NB4 (cell line): ENCODE results near the gene HOXC12.

ENCODE experiments used
- DNase-seq: peaks from one replicate; pipeline ENCODE4 v3.0.0; 2010; ENCODE audit warnings: low read depth
- H3K4me3 ChIP-seq: one replicate; pipeline ENCODE4 v1.5.1; 2011; ENCODE audit warnings: mild to moderate bottlenecking, low read depth, low read length, moderate library complexity
- MYC ChIP-seq: IDR thresholded peaks from 2 replicates; pipeline ENCODE4 v1.6.1; 2011; ENCODE audit warnings: low read depth, low read length
- POLR2A ChIP-seq: IDR thresholded peaks from 2 replicates; pipeline ENCODE4 v1.6.1; 2011; ENCODE audit warnings: mild to moderate bottlenecking; ENCODE audit not compliant: insufficient read length; ENCODE audit errors: extremely low read depth
- TF ChIP-seq, protein P1 (sequence below): IDR thresholded peaks from 2 replicates; pipeline ENCODE4 v1.6.1; 2011; ENCODE audit warnings: low read depth, low read length
- TF ChIP-seq, protein P2 (sequence below): IDR thresholded peaks from one replicate; pipeline ENCODE4 v1.5.1; 2012; ENCODE audit warnings: low read depth, low read length

HOXC12 gene

DNA sequence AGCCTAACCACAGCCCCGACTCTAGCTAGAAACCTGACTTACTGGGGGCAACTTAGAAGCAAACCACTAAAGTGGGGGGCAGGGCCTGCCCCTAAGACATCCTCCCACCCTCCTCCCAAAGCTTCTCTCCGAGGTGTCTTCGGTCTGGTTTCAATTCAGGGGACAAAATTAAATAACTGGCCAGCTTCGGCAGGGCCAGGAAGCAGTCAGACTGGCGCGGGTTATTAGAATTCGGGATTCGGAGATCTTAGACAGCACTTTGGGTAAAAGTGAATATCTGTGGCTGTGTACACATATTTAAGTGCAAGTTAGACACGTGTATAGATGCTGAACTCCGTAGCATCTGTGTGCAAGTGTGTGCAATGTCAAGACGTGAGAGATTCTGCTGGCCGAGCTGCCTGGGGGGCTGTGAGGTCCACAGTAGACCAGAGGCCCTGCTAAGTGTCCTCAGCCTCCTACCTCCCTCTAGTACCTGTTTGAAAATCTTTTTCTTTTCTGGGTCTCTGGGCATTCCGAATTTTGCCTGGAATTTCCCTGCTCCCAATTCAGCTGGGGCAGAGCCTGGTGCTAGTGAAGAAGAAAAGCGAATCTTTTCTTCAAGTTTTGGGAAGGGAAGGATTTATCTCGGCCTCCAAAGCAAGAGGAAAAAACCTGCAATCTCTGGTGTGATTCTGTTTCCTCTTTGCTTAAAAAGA is 26.2 kb downstream of the HOXC12 start:
- no peak overlapping the region for H3K4me3 ChIP-seq
- no peak for TF ChIP-seq MYC
- TF ChIP-seq, protein P1, sequence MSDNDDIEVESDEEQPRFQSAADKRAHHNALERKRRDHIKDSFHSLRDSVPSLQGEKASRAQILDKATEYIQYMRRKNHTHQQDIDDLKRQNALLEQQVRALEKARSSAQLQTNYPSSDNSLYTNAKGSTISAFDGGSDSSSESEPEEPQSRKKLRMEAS = no peak
- TF ChIP-seq, protein P2, sequence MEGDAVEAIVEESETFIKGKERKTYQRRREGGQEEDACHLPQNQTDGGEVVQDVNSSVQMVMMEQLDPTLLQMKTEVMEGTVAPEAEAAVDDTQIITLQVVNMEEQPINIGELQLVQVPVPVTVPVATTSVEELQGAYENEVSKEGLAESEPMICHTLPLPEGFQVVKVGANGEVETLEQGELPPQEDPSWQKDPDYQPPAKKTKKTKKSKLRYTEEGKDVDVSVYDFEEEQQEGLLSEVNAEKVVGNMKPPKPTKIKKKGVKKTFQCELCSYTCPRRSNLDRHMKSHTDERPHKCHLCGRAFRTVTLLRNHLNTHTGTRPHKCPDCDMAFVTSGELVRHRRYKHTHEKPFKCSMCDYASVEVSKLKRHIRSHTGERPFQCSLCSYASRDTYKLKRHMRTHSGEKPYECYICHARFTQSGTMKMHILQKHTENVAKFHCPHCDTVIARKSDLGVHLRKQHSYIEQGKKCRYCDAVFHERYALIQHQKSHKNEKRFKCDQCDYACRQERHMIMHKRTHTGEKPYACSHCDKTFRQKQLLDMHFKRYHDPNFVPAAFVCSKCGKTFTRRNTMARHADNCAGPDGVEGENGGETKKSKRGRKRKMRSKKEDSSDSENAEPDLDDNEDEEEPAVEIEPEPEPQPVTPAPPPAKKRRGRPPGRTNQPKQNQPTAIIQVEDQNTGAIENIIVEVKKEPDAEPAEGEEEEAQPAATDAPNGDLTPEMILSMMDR = no peak
- TF ChIP-seq POLR2A = no peak
- no peak for DNase-seq

DNA sequence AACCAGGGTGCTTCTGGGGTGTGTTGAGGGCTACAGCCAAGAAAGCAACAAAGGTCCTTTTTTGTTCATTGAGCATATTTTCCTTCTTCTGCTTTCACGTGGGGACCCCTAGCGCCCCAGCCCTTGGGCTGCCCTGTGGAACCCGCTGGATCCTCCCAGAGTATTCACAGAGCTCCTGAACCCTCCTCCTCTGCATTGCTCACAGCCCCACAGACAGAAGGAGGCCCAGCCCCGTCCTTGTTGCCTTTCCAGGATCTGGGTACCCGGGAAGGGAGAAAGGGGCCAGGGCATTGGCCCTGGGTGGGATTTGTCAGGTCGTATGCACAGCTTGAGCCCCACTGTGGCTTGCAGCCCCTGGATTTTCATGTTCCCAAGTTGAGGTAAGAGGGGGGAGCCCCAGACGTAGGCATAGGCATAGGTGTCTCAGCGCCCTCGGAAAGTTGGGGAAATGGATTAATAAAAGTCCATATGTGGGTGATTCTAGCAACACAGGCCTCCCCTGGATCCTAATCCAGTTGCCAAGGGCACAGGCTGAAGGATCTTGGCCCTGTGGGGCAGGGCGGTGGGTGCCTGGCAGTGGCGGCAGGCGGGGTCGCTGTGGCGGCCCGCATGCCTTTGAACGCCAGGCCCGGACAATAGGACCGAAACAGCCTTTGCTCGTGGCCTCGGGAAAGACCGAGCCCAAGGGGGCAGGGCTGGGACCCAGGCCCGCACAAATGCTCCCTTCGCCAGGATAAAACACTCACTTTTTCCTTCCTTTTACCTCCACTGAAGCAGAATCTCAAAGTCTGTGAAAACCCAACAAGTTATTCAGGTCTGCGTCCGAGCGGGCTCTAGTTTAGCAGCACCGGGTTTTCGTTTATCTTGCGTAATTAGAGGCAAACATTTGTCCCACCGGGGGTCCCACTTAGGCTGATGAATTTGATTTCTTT is 27.2 kb downstream of the HOXC12 start:
- DNase-seq = no peak
- TF ChIP-seq, protein P2 = no peak
- TF ChIP-seq, protein P1 = no peak
- TF ChIP-seq POLR2A (no peak), MYC (no peak)
- no peak overlapping the region for H3K4me3 ChIP-seq

DNA sequence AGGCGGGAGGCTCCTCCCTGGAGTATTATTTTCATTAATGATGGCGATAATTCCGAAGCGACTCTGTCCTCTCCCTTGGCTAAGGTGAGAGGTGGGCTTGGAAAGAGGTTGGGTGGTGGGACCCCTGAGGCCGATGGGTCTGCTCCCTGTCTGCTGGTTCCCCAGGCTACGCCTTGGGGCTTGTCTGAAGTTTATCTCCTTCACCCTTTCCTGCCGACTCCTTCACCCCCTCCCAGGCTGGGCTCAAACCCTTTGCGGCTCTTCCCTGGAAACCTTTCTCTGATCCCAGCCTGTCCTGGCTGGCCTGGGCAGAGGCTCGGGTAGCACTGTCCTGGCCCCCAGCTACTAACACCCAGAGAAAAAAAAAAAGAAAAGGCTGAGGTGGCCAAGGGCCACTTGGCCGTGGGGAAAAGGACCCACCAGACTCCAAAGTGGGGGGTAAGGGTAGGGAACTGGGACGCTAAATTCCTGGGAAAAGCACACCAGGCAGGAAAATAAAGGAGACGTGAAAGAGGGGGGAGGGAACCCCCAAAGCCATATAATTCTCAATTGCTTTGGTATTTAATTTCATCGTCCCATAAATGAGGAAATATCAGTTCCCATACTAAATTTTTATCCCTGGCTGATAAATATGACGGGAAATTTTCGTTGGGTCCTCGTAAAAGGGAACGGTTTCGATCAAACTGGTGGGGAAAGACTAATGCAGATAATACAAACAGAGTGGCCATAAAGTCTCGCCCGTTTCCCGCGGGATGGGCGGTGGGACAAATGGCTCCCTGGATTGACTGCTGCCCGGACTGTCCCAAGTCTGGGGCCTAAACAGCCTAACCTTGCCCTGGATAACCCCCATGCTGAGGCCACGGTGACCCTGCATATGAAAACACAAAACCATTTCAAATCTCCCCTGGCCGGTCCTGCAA is 28.2 kb downstream of the HOXC12 start:
- TF ChIP-seq POLR2A = no peak
- TF ChIP-seq, protein P1 = no peak
- TF ChIP-seq, protein P2 = no peak
- no peak for DNase-seq
- H3K4me3 ChIP-seq = peak overlapping the region; percentile 49

DNA sequence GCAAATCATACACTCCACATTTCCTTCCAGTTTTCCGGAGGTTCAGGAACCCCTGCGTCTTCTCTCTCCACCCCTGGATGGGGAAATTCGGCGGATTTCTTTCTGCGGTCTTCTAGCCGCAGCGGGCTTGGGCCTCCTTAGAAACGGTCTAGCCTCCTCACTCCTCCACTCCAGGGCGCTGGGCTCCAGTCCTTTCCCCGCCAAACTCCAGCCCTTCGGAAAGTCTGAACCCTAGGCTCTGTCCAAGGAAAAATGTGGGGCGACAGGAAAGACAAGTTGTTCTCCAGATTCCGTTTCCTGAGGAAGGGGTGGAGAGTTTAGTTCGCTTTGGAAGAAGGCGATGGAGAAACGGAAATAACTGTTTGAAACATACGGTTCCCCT is 28.9 kb downstream of the HOXC12 start:
- peak; percentile 61 for DNase-seq
- H3K4me3 ChIP-seq = peak overlapping the region; percentile 49
- TF ChIP-seq, protein P2 = no peak
- TF ChIP-seq MYC (no peak), POLR2A (no peak)
- TF ChIP-seq, protein P1 = no peak

DNA sequence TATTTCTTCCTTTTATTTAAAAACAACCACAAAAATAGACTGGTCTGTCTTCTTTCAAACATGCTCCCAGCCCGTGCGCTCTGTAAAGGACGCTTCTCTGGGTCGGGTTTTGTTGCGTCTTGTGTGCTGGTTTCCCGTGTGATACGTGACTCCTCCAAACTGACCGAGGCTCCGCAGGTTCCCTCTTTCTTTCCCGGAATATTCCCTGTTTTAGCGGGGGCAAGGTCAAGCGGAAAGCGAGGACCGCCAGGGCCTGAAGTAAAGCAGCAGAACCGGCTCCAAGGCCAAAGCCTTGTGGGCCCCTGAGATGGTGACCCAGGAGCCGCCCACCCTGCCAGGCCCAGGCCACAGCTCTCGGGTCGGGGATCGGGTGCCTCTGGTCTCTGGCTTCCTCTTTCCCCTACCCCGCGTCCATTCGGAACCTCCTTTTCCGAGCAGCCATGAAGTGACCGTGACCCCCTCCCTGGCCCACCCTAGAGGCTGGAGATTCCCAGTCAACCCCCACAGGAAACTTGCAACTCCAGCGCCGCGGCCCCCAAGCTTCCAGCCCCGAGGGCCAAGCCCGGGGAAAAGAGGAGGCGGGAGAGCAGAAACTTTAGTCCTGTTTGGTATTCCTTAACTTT is 29.4 kb downstream of the HOXC12 start:
- TF ChIP-seq POLR2A (no peak), MYC (no peak)
- peak; percentile 55 for DNase-seq
- peak overlapping the region; percentile 49 for H3K4me3 ChIP-seq
